Activated CD4-positive, CD25-positive, alpha-beta regulatory T cell treated with anti-CD3 and anti-CD28 coated beads, Interleukin-2, amount 50 U/mL, for 72 hours (primary cell): Measurements from ENCODE around the gene AGAP1.

Experiments used
- DNase-seq: peaks from one replicate; pipeline ENCODE4 v3.0.0; 2021

Gene AGAP1

GRCh38 chr2:236026841-236027240, 533.0 kb downstream of the AGAP1 start:
- no peak for DNase-seq

- DNase-seq, result no peak
Measured at GRCh38 chr2:236028066-236028465, 534.2 kb downstream of the AGAP1 start.

- no peak for DNase-seq
Measured at GRCh38 chr2:236033462-236033861, 539.6 kb downstream of the AGAP1 start.

GRCh38 chr2:236034974-236035373, 541.1 kb downstream of the AGAP1 start:
- no peak for DNase-seq

- no peak for DNase-seq
Measured at GRCh38 chr2:236036045-236036444, 542.2 kb downstream of the AGAP1 start.

- no peak for DNase-seq
Measured at GRCh38 chr2:236038096-236038495, 544.3 kb downstream of the AGAP1 start.

GRCh38 chr2:236040600-236041328, 546.9 kb downstream of the AGAP1 start:
- no peak for DNase-seq

GRCh38 chr2:236041616-236042015, 547.8 kb downstream of the AGAP1 start:
- DNase-seq, result no peak

- no peak for DNase-seq
Measured at GRCh38 chr2:236042087-236042486, 548.2 kb downstream of the AGAP1 start.

GRCh38 chr2:236044191-236044590, 550.3 kb downstream of the AGAP1 start:
- DNase-seq, result no peak

GRCh38 chr2:236045251-236046235, 551.7 kb downstream of the AGAP1 start:
- DNase-seq, result no peak

GRCh38 chr2:236046715-236047114, 552.9 kb downstream of the AGAP1 start:
- DNase-seq, result no peak

- no peak for DNase-seq
Measured at GRCh38 chr2:236047176-236047575, 553.3 kb downstream of the AGAP1 start.

- no peak for DNase-seq
Measured at GRCh38 chr2:236047886-236048540, 554.2 kb downstream of the AGAP1 start.

GRCh38 chr2:236049981-236050380, 556.1 kb downstream of the AGAP1 start:
- DNase-seq, result no peak

- DNase-seq, result no peak
Measured at GRCh38 chr2:236051351-236051750, 557.5 kb downstream of the AGAP1 start.

GRCh38 chr2:236051806-236052205, 558.0 kb downstream of the AGAP1 start:
- no peak for DNase-seq

- DNase-seq, result no peak
Measured at GRCh38 chr2:236052206-236052605, 558.4 kb downstream of the AGAP1 start.

GRCh38 chr2:236052926-236053821, 559.3 kb downstream of the AGAP1 start:
- no peak for DNase-seq

- DNase-seq, result no peak
Measured at GRCh38 chr2:236054125-236054524, 560.3 kb downstream of the AGAP1 start.

- no peak for DNase-seq
Measured at GRCh38 chr2:236054621-236055305, 560.9 kb downstream of the AGAP1 start.

- DNase-seq, result no peak
Measured at GRCh38 chr2:236055471-236055870, 561.6 kb downstream of the AGAP1 start.
